Fibroblast of skin of scalp (primary cell): ENCODE data around the gene ZNF771.
"Not testable (repeated sequence)": the region's sequence is repeated elsewhere in the genome, so short reads cannot be mapped to it uniquely, and the experiment has no call there.

ENCODE experiments used
- DNase-seq: peaks from one replicate; pipeline ENCODE4 v3.0.0-alpha.2; 2013

ZNF771 gene

GRCh38 chr16:30376461-30376902 is 30.9 kb upstream of the ZNF771 start:
- no peak for DNase-seq

DNA sequence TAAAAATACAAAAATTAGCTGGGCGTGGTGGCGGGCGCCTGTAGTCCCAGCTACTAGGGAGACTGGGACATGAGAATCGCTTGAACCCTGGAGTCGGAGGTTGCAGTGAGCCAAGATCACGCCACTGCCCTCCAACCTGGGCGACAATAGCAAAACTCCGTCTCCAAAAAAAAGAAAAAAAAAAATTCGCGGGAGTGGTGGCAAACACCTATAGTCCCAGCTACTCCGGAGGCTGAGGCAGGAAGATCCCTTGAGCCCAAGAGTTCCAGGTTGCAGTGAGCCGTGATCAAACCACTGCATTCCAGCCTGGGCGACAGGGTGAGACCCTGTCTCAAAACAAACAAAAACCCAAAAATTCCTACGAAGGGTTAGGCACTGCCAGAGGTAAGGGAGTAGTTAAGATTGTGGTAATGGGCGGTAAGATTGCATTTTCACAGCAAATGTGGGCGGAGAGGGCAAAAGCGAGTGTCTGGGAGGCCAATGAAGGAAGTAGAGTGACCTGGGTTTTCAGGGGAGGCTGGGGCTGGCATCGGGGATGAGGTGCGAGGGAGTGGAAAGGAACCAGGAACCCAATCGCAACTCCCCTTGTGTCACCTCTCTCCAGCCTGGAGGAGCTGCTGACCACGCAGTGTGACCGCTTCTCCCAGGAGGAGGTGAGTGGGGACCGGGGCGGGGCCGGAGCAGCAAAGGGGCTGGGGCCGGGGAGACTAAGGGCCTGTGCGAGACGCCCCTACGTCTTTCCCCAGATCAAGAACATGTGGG is 30.2 kb upstream of the ZNF771 start:
- DNase-seq, result no peak

DNA sequence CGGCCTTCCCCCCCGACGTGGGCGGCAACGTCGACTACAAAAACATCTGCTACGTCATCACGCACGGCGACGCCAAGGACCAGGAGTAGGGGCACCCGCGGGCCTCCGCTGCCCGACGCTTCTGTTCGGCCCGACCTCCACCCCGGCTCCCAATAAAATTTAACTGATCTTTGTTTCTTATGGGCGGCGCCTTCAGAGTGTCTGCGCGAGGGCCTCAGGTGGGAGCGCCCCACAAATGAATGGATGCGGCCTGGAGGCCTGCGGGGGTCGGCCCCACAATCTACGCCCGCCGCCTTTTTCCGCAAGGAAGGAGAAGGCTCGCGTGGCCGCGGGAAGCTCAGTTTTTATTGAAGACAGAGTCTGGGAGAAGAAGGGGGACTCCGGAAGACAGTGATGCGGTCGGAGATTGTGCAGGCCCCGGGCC is 29.6 kb upstream of the ZNF771 start:
- DNase-seq, result peak; percentile 90

- peak; percentile 99 for DNase-seq
Measured at GRCh38 chr16:30378236-30379157, 28.9 kb upstream of the ZNF771 start.

- DNase-seq, result no peak
Measured at GRCh38 chr16:30379158-30379783, 28.1 kb upstream of the ZNF771 start.

- no peak for DNase-seq
Measured at GRCh38 chr16:30380072-30380802, 27.2 kb upstream of the ZNF771 start.

DNA sequence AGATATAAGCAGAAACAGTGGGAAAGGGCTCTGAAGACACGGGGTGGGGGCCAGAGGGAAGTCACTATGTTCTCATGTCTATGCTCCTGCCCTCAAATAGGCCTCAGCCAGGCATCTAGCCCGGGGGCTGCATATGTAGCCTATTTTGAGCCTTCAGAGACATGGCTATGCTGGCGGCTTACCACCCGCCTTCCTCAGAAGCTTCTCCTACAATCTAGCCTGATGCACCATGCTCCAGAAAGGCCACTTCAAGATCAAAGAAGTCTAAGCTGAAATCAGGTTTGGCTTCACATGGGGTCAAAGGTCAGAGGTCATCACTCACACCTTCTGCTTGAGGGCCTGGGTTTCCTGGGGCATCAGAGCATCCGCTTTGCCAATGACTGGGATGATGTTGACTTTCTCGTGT is 26.6 kb upstream of the ZNF771 start:
- no peak for DNase-seq

GRCh38 chr16:30381291-30382041 is 25.9 kb upstream of the ZNF771 start:
- no peak for DNase-seq

- no peak for DNase-seq
Measured at GRCh38 chr16:30382111-30382881, 25.1 kb upstream of the ZNF771 start, which contains the start of gene SEPTIN1. SEPTIN1 (minus strand) TSS chr16:30382561; CDS start chr16:30382542, 19 bp downstream.

DNA sequence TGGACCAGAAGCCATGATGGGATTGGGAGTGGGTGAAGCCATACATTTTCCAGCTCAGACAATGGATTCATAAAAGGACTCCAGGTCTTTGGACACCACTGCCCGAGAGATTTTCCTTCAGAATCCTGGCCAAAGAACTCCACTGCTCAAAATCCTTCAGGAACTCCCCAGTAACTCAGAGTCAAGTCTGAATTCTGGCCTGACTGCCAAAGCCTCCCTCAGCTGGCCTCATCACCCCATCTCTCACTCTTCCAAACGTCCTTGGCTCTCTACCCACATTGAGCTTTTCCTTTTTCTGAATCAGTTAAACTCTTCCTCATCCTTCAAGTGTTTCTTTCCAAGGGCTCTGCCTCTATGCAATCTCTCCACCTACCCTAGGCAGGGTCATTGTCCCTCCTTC is 23.9 kb upstream of the ZNF771 start:
- DNase-seq, result no peak

DNA sequence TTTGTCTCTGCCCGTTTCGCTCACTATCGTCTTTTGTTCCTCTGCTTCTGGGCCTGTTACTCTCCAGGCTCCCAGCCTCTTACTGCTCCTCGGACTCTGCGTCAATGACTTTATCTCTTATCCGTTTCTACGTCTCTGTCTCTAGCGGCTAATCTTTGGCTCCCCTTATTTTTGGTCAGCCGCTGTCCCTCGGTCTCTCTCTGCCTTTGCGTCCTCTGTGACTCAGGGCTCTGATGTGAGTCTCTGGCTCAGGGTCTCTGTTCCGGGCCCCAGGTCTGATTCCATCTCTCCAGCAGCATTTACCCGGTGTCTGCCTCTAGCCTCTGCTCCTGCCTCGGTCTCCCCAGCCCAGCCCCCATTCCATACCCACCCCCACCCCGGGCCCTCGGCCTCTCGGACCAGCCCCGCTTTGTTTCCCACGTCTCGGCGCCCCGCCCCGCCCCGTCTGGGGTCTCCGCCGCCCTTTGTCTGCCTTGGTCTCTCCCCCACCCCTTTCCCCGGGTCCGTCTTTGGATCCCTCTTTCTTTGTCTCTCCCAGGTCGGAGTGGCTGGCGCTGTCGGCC is 12.7 kb upstream of the ZNF771 start:
- peak; percentile 20 for DNase-seq

GRCh38 chr16:30395155-30395991 is 12.0 kb upstream of the ZNF771 start, which contains the start of gene ZNF48:
ZNF48 (plus strand) TSS chr16:30395420; CDS start chr16:30395795, 375 bp downstream.
- DNase-seq, result peak; percentile 90

DNA sequence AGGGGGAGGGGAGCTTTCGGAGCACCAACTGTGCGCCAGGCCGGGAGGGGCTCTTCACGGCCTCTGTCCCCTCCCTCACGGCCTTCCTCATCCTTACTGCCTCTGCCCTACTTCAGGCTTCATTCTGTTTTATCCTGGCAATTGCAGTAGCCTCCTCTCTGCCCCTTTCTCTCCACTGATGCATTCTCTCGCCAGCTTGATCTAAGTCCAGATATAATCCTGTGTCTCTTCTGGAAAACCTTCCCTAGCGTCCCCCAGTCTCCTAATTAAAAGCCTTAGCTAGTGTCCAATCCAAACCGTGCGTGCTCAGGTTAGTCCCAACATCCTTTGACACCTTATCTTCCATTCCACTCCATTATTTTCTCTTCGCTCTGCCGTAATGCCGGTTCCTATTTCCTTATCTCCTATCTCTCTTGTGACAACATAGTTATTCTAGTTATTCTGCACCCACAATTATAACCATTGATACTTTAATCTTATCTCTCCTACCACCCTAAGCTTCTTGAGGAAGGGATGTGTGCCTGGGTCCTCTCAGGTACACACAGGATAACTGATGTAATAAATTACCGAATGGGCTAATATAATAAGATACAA is 11.3 kb upstream of the ZNF771 start:
- peak; percentile 26 for DNase-seq

DNA sequence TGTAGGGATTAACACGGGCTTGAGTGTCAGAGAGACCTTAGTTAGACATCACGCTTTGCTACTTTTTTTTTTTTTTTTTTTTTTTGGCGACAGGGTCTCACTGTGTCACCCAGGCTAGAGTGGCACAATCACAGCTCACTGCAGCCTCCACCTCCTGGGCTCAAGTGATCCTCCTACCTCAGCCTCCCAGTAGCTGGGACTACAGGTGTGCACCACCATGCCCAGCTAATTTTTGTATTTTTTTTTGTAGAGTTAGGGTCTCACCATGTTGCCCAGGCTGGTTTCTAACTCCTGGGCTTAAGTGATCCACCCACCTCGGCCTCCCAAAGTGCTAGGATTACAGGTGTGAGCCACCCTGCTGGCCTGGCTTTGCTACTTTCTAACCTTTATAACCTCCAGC is 10.8 kb upstream of the ZNF771 start:
- DNase-seq, result not testable (repeated sequence)

GRCh38 chr16:30397056-30397455 is 10.3 kb upstream of the ZNF771 start:
- DNase-seq, result no peak

GRCh38 chr16:30397776-30398660 is 9.4 kb upstream of the ZNF771 start:
- DNase-seq, result no peak

GRCh38 chr16:30398661-30399434 is 8.6 kb upstream of the ZNF771 start:
- no peak for DNase-seq
